Measurements from ENCODE around the gene RPL18. TPM values are rescaled to one million over a fixed set of nuclear protein-coding genes. Genes with fewer than 3 reads are reported as not detected.

RPL18 gene
- total and polyA plus RNA-seq, 9 of the 15 experiments (the other 6 are each of a cell fraction or from before 2014, with no cell fraction given): 312 to 2,635 (median 1,653) TPM

GRCh38 chr19:48635966-48636858, 17.2 kb upstream of the RPL18 start (continued):
- TF ChIP-seq TCF15 (CRISPR knock-in tag; IDR thresholded peaks at IDR 0.05) (no peak), ZNF830 (CRISPR knock-in tag; IDR thresholded peaks at IDR 0.05) (no peak), HINFP (tag; conservative IDR thresholded peaks at IDR 0.05; ENCODE audit: low read depth) (no peak), AFF1 (IDR thresholded peaks at IDR 0.05; ENCODE audit: low read depth in 1 of 2, partially characterized antibody in 2 of 2) (no peak), MLLT1 (IDR thresholded peaks at IDR 0.05) (0 out of 4 replicates have a peak, but pooled peaks have one; percentile 13 to 51), ATF4 (CRISPR knock-in tag; IDR thresholded peaks at IDR 0.05) (no peak), MIER1 (IDR thresholded peaks at IDR 0.05; ENCODE audit: low read depth) (no peak), ARID3A (IDR thresholded peaks at IDR 0.05; ENCODE audit: borderline replicate concordance, low read depth, low read length) (no peak), ZNF354B (CRISPR knock-in tag; IDR thresholded peaks at IDR 0.05) (no peak), GATAD2B (IDR thresholded peaks at IDR 0.05; ENCODE audit: borderline replicate concordance) (no peak), ZNF699 (CRISPR knock-in tag; IDR thresholded peaks at IDR 0.05; ENCODE audit: insufficient replicate concordance) (no peak), POLR2B (IDR thresholded peaks at IDR 0.05; ENCODE audit: low read depth, partially characterized antibody) (peak; percentile 21), PREB (CRISPR knock-in tag; IDR thresholded peaks at IDR 0.05) (no peak)

All from K562 (cell line).